GM18505 (cell line): ENCODE results near the gene HPCA.

Experiments
- ATAC-seq: cut with Tn5 transposase; IDR thresholded peaks from one replicate; pipeline ENCODE4 v1.9.1; 2021; ENCODE audit not compliant: unreplicated experiment
- POLR2A ChIP-seq: IDR thresholded peaks from 4 replicates; pipeline ENCODE4 v1.6.1; 2011; ENCODE audit warnings: borderline replicate concordance; ENCODE audit not compliant: insufficient read depth, insufficient read length; ENCODE audit errors: extremely low read depth

HPCA gene

GRCh38 chr1:32878183-32878582 lies 8.1 kb upstream of the HPCA start:
- no peak for ATAC-seq
- no peak for TF ChIP-seq POLR2A

GRCh38 chr1:32878637-32879041 lies 7.7 kb upstream of the HPCA start:
- TF ChIP-seq POLR2A = no peak
- ATAC-seq = no peak

- no peak for ATAC-seq
- no peak for TF ChIP-seq POLR2A
These were observed 5.0 kb upstream of the HPCA start for GRCh38 chr1:32881291-32881690.

GRCh38 chr1:32881871-32882850 lies 4.1 kb upstream of the HPCA start:
- no peak for TF ChIP-seq POLR2A
- no peak for ATAC-seq

- ATAC-seq = no peak
- no peak for TF ChIP-seq POLR2A
These were observed 2.8 kb upstream of the HPCA start for GRCh38 chr1:32883338-32884031.

GRCh38 chr1:32884032-32884372 lies 2.3 kb upstream of the HPCA start:
- TF ChIP-seq POLR2A = no peak
- no peak for ATAC-seq

GRCh38 chr1:32884726-32885125 lies 1.6 kb upstream of the HPCA start:
- ATAC-seq = no peak

GRCh38 chr1:32885676-32886003 lies 651 bp upstream of the HPCA start:
- no peak for ATAC-seq
- TF ChIP-seq POLR2A = no peak

More at GRCh38 chr1:32884726-32885125, 1.6 kb upstream of the HPCA start:
- TF ChIP-seq POLR2A = no peak

- TF ChIP-seq POLR2A = no peak
These were observed 630 bp downstream of the HPCA start for GRCh38 chr1:32886828-32887414.

GRCh38 chr1:32887623-32888022 lies 1.3 kb downstream of the HPCA start:
- ATAC-seq = no peak
- no peak for TF ChIP-seq POLR2A

More at GRCh38 chr1:32886828-32887414, 630 bp downstream of the HPCA start:
- no peak for ATAC-seq

GRCh38 chr1:32888134-32888533 lies 1.8 kb downstream of the HPCA start:
- ATAC-seq = no peak
- no peak for TF ChIP-seq POLR2A

GRCh38 chr1:32888677-32889420 lies 2.6 kb downstream of the HPCA start:
- ATAC-seq = no peak

GRCh38 chr1:32889731-32890278 lies 3.5 kb downstream of the HPCA start:
- TF ChIP-seq POLR2A = no peak
- ATAC-seq = no peak

More at GRCh38 chr1:32888677-32889420, 2.6 kb downstream of the HPCA start:
- TF ChIP-seq POLR2A = no peak

- TF ChIP-seq POLR2A = no peak
- ATAC-seq = no peak
These were observed 4.4 kb downstream of the HPCA start for GRCh38 chr1:32890516-32891240.
